IMR-90 (cell line): Measurements from ENCODE around the gene SLC29A3. TPM values are rescaled to one million over a fixed set of nuclear protein-coding genes. Genes with fewer than 3 reads are reported as not detected.

Experiments
- ATAC-seq: fragments of 200-7000 bp; cut with Tn5 transposase; 2 replicates; pipeline ENCODE4 v1.9.1; 2020; ENCODE audit warnings: low read depth, mild to moderate bottlenecking, moderate library complexity
- BruUV-seq: library from RNA; stranded (reverse); fragments of 400-500 nt; replicated peaks from 2 replicates; lab custom pipeline; 2021; lab: Mats Ljungman, UMichigan
- CTCF ChIA-PET: fragments of 300-600 bp; formaldehyde crosslinking; extraction: SDS; loops from one replicate; lab custom pipeline; 2021; ENCODE audit warnings: antibody characterized with exemption; lab: Yijun Ruan, JAX
- POLR2A ChIA-PET: fragments of 300-600 bp; sonication (Branson Sonifier 250); formaldehyde crosslinking; loops from one replicate; lab custom pipeline; 2022; ENCODE audit warnings: antibody characterized with exemption; ENCODE audit not compliant: unreplicated experiment; lab: Charles Lee
- DNase-seq: peaks from one replicate; pipeline ENCODE4 v3.0.0; 2013
- H2AFZ ChIP-seq: replicated peaks from 2 replicates; pipeline ENCODE3; 2013; ENCODE audit warnings: low read length, mild to moderate bottlenecking; ENCODE audit not compliant: poor library complexity
- H2AK5ac ChIP-seq: 2 replicates; pipeline ENCODE4 v1.6.1; 2013; ENCODE audit warnings: low read depth, low read length, inconsistent platforms
- H2AK9ac ChIP-seq: replicated peaks from 2 replicates; pipeline ENCODE3; 2013; ENCODE audit warnings: mild to moderate bottlenecking, low read depth, low read length, moderate library complexity; ENCODE audit not compliant: poor library complexity
- H2BK120ac ChIP-seq: 2 replicates; pipeline ENCODE4 v1.6.1; 2013; ENCODE audit warnings: low read depth, low read length, inconsistent platforms
- H2BK15ac ChIP-seq: 3 replicates; pipeline ENCODE4 v1.6.1; 2013; ENCODE audit warnings: low read depth, low read length, inconsistent platforms
- H2BK20ac ChIP-seq: 2 replicates; pipeline ENCODE4 v1.6.1; 2013; ENCODE audit warnings: low read depth, mild to moderate bottlenecking, inconsistent platforms, low read length, moderate library complexity
- H2BK5ac ChIP-seq: 2 replicates; pipeline ENCODE4 v1.6.1; 2013; ENCODE audit warnings: mild to moderate bottlenecking, low read depth, low read length, inconsistent platforms; ENCODE audit not compliant: poor library complexity, severe bottlenecking
- H3K14ac ChIP-seq: replicated peaks from 2 replicates; pipeline ENCODE4 v1.6.1; 2013; ENCODE audit warnings: low read depth, low read length, inconsistent platforms
- H3K18ac ChIP-seq: 2 replicates; pipeline ENCODE4 v1.6.1; 2013; ENCODE audit warnings: low read depth, low read length, control low read depth
- H3K23ac ChIP-seq: 2 replicates; pipeline ENCODE4 v1.6.1; 2013; ENCODE audit warnings: low read depth, low read length, inconsistent platforms
- H3K27ac ChIP-seq: 2 replicates; pipeline ENCODE4 v1.5.1; 2013; ENCODE audit warnings: mild to moderate bottlenecking, control low read depth, low read length; ENCODE audit not compliant: insufficient read depth
- H3K27me3 ChIP-seq: 2 replicates; pipeline ENCODE4 v1.6.1; 2013; ENCODE audit warnings: low read length; ENCODE audit not compliant: control insufficient read depth, insufficient read depth
- H3K36me3 ChIP-seq: 2 replicates; pipeline ENCODE4 v1.6.1; 2013; ENCODE audit warnings: low read length, mixed read lengths; ENCODE audit not compliant: control insufficient read depth, insufficient read depth
- H3K4ac ChIP-seq: 2 replicates; pipeline ENCODE4 v1.6.1; 2013; ENCODE audit warnings: low read depth, low read length, inconsistent platforms
- H3K4me1 ChIP-seq: 2 replicates; pipeline ENCODE4 v1.6.1; 2013; ENCODE audit warnings: low read length, mixed read lengths; ENCODE audit not compliant: control insufficient read depth, insufficient read depth
- H3K4me2 ChIP-seq: 2 replicates; pipeline ENCODE4 v1.6.1; 2013; ENCODE audit warnings: low read depth, mild to moderate bottlenecking, control low read depth, low read length, moderate library complexity
- H3K4me3 ChIP-seq: 2 replicates; pipeline ENCODE4 v1.5.1; 2013; ENCODE audit warnings: low read depth, mild to moderate bottlenecking, control low read depth, low read length, moderate library complexity; ENCODE audit not compliant: insufficient read depth
- H3K56ac ChIP-seq: 2 replicates; pipeline ENCODE4 v1.6.1; 2013; ENCODE audit warnings: low read length, inconsistent platforms; ENCODE audit not compliant: insufficient read depth; ENCODE audit errors: extremely low read depth
- H3K79me1 ChIP-seq, 2 experiments: 2 replicates each; pipeline ENCODE4 v1.6.1; 2013; ENCODE audit warnings: low read length in 2 of 2, inconsistent platforms in 1 of 2, low read depth in 1 of 2
- H3K9ac ChIP-seq: 2 replicates; pipeline ENCODE4 v1.6.1; 2013; ENCODE audit warnings: low read depth, low read length, control low read depth
- H3K9me1 ChIP-seq: 2 replicates; pipeline ENCODE4 v1.6.1; 2013; ENCODE audit warnings: low read length, inconsistent platforms; ENCODE audit not compliant: insufficient read depth
- H3K9me3 ChIP-seq: 2 replicates; pipeline ENCODE4 v1.6.1; 2013; ENCODE audit warnings: low read length; ENCODE audit not compliant: control insufficient read depth, insufficient read depth
- H4K20me1 ChIP-seq: 2 replicates; pipeline ENCODE4 v1.6.1; 2013; ENCODE audit warnings: low read length, inconsistent platforms; ENCODE audit not compliant: insufficient read depth
- H4K5ac ChIP-seq: 2 replicates; pipeline ENCODE4 v1.6.1; 2013; ENCODE audit warnings: mild to moderate bottlenecking, low read depth, low read length, control low read depth
- H4K8ac ChIP-seq, 2 experiments: 2 replicates each; pipeline ENCODE4 v1.6.1; 2013; ENCODE audit warnings: low read depth in 2 of 2, low read length in 2 of 2, control low read depth in 1 of 2, inconsistent platforms in 1 of 2
- H4K91ac ChIP-seq: 2 replicates; pipeline ENCODE4 v1.6.1; 2013; ENCODE audit warnings: low read depth, low read length, inconsistent platforms; ENCODE audit not compliant: insufficient read depth
- WGBS, 2 experiments: methylation state at CpG; one replicate each; pipeline versions ENCODE4 v1.1.5 to v1.1.7; 2013; ENCODE audit warnings: missing lambda C conversion rate in 2 of 2; ENCODE audit not compliant: insufficient read length in 1 of 2; ENCODE audit errors: extremely low coverage in 2 of 2; 5-methylcytosine and 5-hydroxymethylcytosine counted together
- dilution Hi-C: fragments of 300-500 bp; cut with HindIII; formaldehyde crosslinking; loops from one replicate; pipeline ENCODE4 v1.14.3; 2018; ENCODE audit warnings: low sequenced_read_pairs; ENCODE audit not compliant: unreplicated experiment
- in situ Hi-C: fragments of 300-500 bp; cut with MboI; formaldehyde crosslinking; loops from 3 replicates; pipeline ENCODE4 v1.14.3; 2019; ENCODE audit warnings: low sequenced_read_pairs, inconsistent platforms, mixed read lengths
- intact Hi-C: fragments of 100-400 bp; cut with micrococcal nuclease; formaldehyde crosslinking; loops from 2 replicates; pipeline ENCODE4 v1.10.0; 2022
- polyA plus RNA-seq, 3 experiments: library from polyadenylated mRNA; depleted of rRNA; stranded (reverse); fragments of >200 nt; gene quantifications; 2 replicates each; pipeline ENCODE4 v1.2.3, GENCODE V29; 2012; ENCODE audit warnings: low replicate concordance in 1 of 3
- total RNA-seq: library from RNA; depleted of rRNA; stranded (reverse); fragments of >200 nt; gene quantifications from 2 replicates; pipeline ENCODE4 v1.2.3, GENCODE V29; 2012
- TF ChIP-seq, protein P1 (sequence below): fragments of 150-350 bp; IDR thresholded peaks from 2 replicates; pipeline ENCODE4 v1.6.1; 2017; ENCODE audit warnings: mild to moderate bottlenecking, antibody characterized with exemption, low read length, low read depth

The SLC29A3 gene
- total and polyA plus RNA-seq, 2 of the 4 experiments (the other 2 are of a cell fraction), result 0.72 to 3.0 TPM

DNA sequence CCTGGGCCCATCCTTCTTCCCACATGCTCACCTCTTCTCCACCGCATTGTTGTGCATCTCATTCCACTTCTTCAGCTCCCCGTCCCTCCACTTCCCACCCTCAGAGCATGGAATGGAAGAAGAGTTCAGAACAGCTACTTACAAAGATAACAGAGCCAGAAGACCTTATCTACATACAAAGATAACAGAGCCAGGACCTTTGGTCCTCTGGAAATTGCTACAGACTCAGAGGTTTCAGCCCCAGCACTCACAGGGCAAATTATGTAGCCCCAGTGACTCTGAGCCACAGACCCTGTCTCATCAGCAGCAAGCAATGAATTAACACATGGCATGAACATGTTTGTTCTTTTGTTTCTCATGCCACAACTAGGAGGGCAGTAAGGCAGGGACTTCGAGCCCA is 28.7 kb upstream of the SLC29A3 start:
- Histone ChIP-seq H3K18ac (no peak overlapping the region), H4K20me1 (no peaks in the 10 kb centered on the region), H3K79me1 (no peaks in the 10 kb centered on the region), H3K4me3 (no peak overlapping the region), H4K8ac (no peak overlapping the region), H2BK5ac (no peak overlapping the region), H2AFZ (no peak overlapping the region), H4K5ac (no peak overlapping the region), H2BK15ac (no peak overlapping the region), H3K27me3 (no peaks in the 10 kb centered on the region), H2BK120ac (no peak overlapping the region), H4K91ac (no peak overlapping the region), H3K9ac (no peak overlapping the region), H3K4ac (no peak overlapping the region), H2AK9ac (no peak overlapping the region), H3K4me2 (no peak overlapping the region), H2AK5ac (no peak overlapping the region), H2BK20ac (no peak overlapping the region), H3K14ac (no peak overlapping the region), H3K36me3 (peaks cover 9% of the 10 kb centered on the region; the same call in 1 of the 2 replicates), H3K56ac (no peak overlapping the region), H3K27ac (no peak overlapping the region), H3K9me3 (no peaks in the 10 kb centered on the region), H3K23ac (no peak overlapping the region), H3K4me1 (no peaks in the 10 kb centered on the region; the same call in 1 of the 2 replicates), H3K9me1 (no peaks in the 10 kb centered on the region)
- CTCF ChIA-PET, result no interaction called here
- DNase-seq (no peak), ATAC-seq (no peak)
- dilution Hi-C loops (no loop called here), intact Hi-C loops (no loop called here), in situ Hi-C loops (no loop called here)
- POLR2A ChIA-PET, result no interaction called here
- TF ChIP-seq, protein P1, sequence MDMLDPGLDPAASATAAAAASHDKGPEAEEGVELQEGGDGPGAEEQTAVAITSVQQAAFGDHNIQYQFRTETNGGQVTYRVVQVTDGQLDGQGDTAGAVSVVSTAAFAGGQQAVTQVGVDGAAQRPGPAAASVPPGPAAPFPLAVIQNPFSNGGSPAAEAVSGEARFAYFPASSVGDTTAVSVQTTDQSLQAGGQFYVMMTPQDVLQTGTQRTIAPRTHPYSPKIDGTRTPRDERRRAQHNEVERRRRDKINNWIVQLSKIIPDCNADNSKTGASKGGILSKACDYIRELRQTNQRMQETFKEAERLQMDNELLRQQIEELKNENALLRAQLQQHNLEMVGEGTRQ, result no peak
- BruUV-seq, result no TSS peak
- 83% methylated on average over 1 of the region's 3 CpGs; no CpG with 5 or more reads in 1 of the 2 experiments for WGBS, 2 experiments
